GM23338 (cell line): ENCODE results near the gene POU5F1. TPM values are rescaled to one million over a fixed set of nuclear protein-coding genes. Genes with fewer than 3 reads are reported as not detected.
"Not testable (repeated sequence)": the region's sequence is repeated elsewhere in the genome, so short reads cannot be mapped to it uniquely, and the experiment has no call there.

Experiments used
- ATAC-seq: fragments of 200-7000 bp; cut with Tn5 transposase; 3 replicates; pipeline ENCODE4 v1.9.1; 2020
- DNase-seq: peaks from one replicate; pipeline ENCODE4 v3.0.0-alpha.2; 2015; ENCODE audit warnings: low spot score
- H2AFZ ChIP-seq: fragments of 200-600 bp; sonication (generic); 2 replicates; pipeline ENCODE4 v1.8.0; 2016; ENCODE audit warnings: antibody characterized with exemption, mild to moderate bottlenecking, moderate library complexity
- H3F3A ChIP-seq: fragments of 200-600 bp; sonication (generic); replicated peaks from 2 replicates; pipeline ENCODE4 v1.8.0; 2017; ENCODE audit warnings: antibody characterized with exemption, mixed run types, low read depth
- H3K27ac ChIP-seq: fragments of 200-600 bp; sonication (generic); 2 replicates; pipeline ENCODE4 v1.6.1; 2016; ENCODE audit warnings: low read depth
- H3K27me3 ChIP-seq: fragments of 200-600 bp; sonication (generic); 2 replicates; pipeline ENCODE4 v1.8.0; 2016; ENCODE audit warnings: mild to moderate bottlenecking, mixed run types, moderate library complexity; ENCODE audit not compliant: insufficient read depth
- H3K36me3 ChIP-seq: fragments of 200-600 bp; sonication (generic); 2 replicates; pipeline ENCODE4 v1.8.0; 2016; ENCODE audit warnings: mild to moderate bottlenecking; ENCODE audit not compliant: insufficient read depth
- H3K4me1 ChIP-seq: fragments of 200-600 bp; sonication (generic); 2 replicates; pipeline ENCODE4 v1.8.0; 2016; ENCODE audit warnings: mild to moderate bottlenecking, moderate library complexity; ENCODE audit not compliant: insufficient read depth
- H3K4me2 ChIP-seq: fragments of 200-600 bp; sonication (generic); 2 replicates; pipeline ENCODE4 v1.7.1; 2017; ENCODE audit warnings: mixed run types
- H3K4me3 ChIP-seq: fragments of 200-600 bp; sonication (generic); 2 replicates; pipeline ENCODE4 v1.6.1; 2016; ENCODE audit warnings: mixed run types
- H3K79me2 ChIP-seq: fragments of 200-600 bp; sonication (generic); replicated peaks from 2 replicates; pipeline ENCODE4 v1.8.0; 2017; ENCODE audit warnings: mild to moderate bottlenecking; ENCODE audit not compliant: insufficient read depth
- H3K9me2 ChIP-seq: fragments of 200-600 bp; sonication (generic); 2 replicates; pipeline ENCODE4 v1.8.0; 2017; ENCODE audit not compliant: insufficient read depth
- H4K20me1 ChIP-seq: fragments of 200-600 bp; sonication (generic); replicated peaks from 2 replicates; pipeline ENCODE4 v1.8.0; 2017; ENCODE audit warnings: mild to moderate bottlenecking; ENCODE audit not compliant: insufficient read depth
- H3K27ac Mint-ChIP-seq: 2 replicates; pipeline ENCODE4 v1.8.0; 2020; ENCODE audit warnings: inconsistent platforms, mild to moderate bottlenecking, moderate library complexity, mixed read lengths
- H3K27me3 Mint-ChIP-seq: 3 replicates; pipeline ENCODE4 v1.8.0; 2022; ENCODE audit warnings: low read depth, mild to moderate bottlenecking, moderate library complexity, mixed read lengths, inconsistent platforms; ENCODE audit not compliant: insufficient read depth, poor library complexity
- H3K36me3 Mint-ChIP-seq: 3 replicates; pipeline ENCODE4 v1.8.0; 2021; ENCODE audit warnings: low read depth, mild to moderate bottlenecking, inconsistent platforms, moderate library complexity, mixed read lengths
- H3K4me1 Mint-ChIP-seq: 3 replicates; pipeline ENCODE4 v1.8.0; 2020; ENCODE audit warnings: mild to moderate bottlenecking, inconsistent platforms, mixed read lengths
- H3K4me3 Mint-ChIP-seq: 3 replicates; pipeline ENCODE4 v1.8.0; 2021; ENCODE audit warnings: moderate library complexity, mild to moderate bottlenecking, inconsistent platforms, mixed read lengths
- H3K9me3 Mint-ChIP-seq: 3 replicates; pipeline ENCODE4 v1.8.0; 2020; ENCODE audit warnings: moderate library complexity, mild to moderate bottlenecking, inconsistent platforms, mixed read lengths
- NANOG ChIP-seq: IDR thresholded peaks from 2 replicates; pipeline ENCODE4 v1.6.1; 2016; ENCODE audit warnings: antibody characterized with exemption, borderline replicate concordance
- POLR2AphosphoS5 ChIP-seq: IDR thresholded peaks from 2 replicates; pipeline ENCODE4 v1.6.1; 2016; ENCODE audit warnings: antibody characterized with exemption, low read depth
- ZNF114 ChIP-seq: fragments of 250-450 bp; sonication (Bioruptor Pico); IDR thresholded peaks from 2 replicates; pipeline ENCODE4 v1.5.0; 2020; ENCODE audit warnings: mild to moderate bottlenecking, moderate library complexity
- polyA plus RNA-seq: library from polyadenylated mRNA; unstranded; fragments of >200 nt; fragmentation: Nextera tagmentation; extraction: Ambion mirVana; gene quantifications from 2 replicates; pipeline ENCODE4 v1.2.1, GENCODE V29; 2016
- total RNA-seq: library from RNA; depleted of rRNA; stranded (reverse); fragments of >200 nt; shearing (Covaris generic); gene quantifications from 2 replicates; pipeline ENCODE4 v1.2.3, GENCODE V29; 2014
- TF ChIP-seq, protein P1 (sequence below): IDR thresholded peaks from one replicate; pipeline ENCODE4 v1.6.1; 2018; ENCODE audit warnings: antibody characterized with exemption; ENCODE audit not compliant: unreplicated experiment
- TF ChIP-seq, protein P2 (sequence below), 2 experiments: fragments of 200-600 bp in 1 of 2; sonication (generic) in 1 of 2; conservative IDR thresholded peaks; 2 replicates each; pipeline versions ENCODE4 v1.5.1 to v1.6.1; 2016 to 2017; ENCODE audit warnings: antibody characterized with exemption in 2 of 2, low read depth in 2 of 2, mild to moderate bottlenecking in 2 of 2, moderate library complexity in 1 of 2

Gene POU5F1
- total and polyA plus RNA-seq, 2 experiments from 2014 or later, result 1,839 to 3,419 TPM

DNA sequence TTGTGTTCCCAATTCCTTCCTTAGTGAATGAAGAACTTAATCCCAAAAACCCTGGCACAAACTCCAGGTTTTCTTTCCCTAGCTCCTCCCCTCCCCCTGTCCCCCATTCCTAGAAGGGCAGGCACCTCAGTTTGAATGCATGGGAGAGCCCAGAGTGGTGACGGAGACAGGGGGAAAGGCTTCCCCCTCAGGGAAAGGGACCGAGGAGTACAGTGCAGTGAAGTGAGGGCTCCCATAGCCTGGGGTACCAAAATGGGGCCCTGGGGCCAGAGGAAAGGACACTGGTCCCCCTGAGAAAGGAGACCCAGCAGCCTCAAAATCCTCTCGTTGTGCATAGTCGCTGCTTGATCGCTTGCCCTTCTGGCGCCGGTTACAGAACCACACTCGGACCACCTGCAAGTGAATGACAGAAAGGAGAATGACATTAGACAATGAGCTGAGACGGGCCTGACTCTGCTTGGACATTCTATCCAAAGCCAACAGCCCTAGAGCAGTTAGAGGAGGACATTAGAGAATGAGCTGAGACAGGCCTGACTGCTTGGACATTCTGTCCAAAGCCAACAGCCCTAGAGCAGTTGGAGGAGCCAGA, 5.9 kb downstream of the POU5F1 start:
- not testable (repeated sequence) for H3K27me3 ChIP-seq, H3K27me3 Mint-ChIP-seq, H3K4me3 Mint-ChIP-seq, H3K4me2 ChIP-seq, H3K4me3 ChIP-seq, DNase-seq, H2AFZ ChIP-seq, H3K9me3 Mint-ChIP-seq, H3K27ac ChIP-seq, H3K9me2 ChIP-seq, ATAC-seq
- Histone ChIP-seq H3K79me2 (peaks cover 61% of the 10 kb centered on the region), H3K36me3 (peaks cover 40% of the 10 kb centered on the region), H3F3A (peaks cover 59% of the 10 kb centered on the region), H4K20me1 (peaks cover 63% of the 10 kb centered on the region), H3K4me1 (peaks cover 62% of the 10 kb centered on the region)
- H3K4me1 Mint-ChIP-seq, result peaks cover 66% of the 10 kb centered on the region
- H3K27ac Mint-ChIP-seq, result peak overlapping the region; percentile 40
- H3K36me3 Mint-ChIP-seq, result peaks cover 88% of the 10 kb centered on the region

DNA sequence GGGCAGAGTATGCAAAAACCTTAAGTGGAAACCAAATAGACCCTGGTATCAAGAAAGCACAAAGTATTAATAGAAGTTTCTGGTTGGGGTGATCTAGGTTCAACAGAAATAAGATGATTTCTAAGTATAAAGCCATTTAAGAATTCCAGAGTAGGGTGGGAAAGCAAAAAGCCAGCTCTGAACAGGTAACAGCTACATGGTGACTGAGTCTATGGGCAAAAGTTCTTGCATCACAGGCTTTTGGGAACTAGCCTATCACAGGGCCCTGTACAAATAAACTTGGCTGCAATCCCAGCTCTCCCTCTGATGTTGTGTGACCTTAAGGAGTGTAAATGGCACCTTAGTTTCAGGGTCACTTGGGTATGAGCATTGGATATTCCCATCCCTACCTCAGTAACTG, 6.6 kb downstream of the POU5F1 start:
- Histone ChIP-seq H3K36me3 (peaks cover 40% of the 10 kb centered on the region), H3K79me2 (peaks cover 55% of the 10 kb centered on the region), H3K4me1 (peaks cover 66% of the 10 kb centered on the region), H3K9me2 (no peaks in the 10 kb centered on the region), H4K20me1 (peaks cover 57% of the 10 kb centered on the region), H3F3A (peaks cover 61% of the 10 kb centered on the region), H3K27me3 (0 out of 2 replicates have a peak, but pooled peaks cover 2% of the 10 kb centered on the region), H3K27ac (peak overlapping the region; percentile 83), H3K4me2 (no peak overlapping the region), H2AFZ (no peak overlapping the region), H3K4me3 (no peak overlapping the region)
- DNase-seq (no peak), ATAC-seq (no peak)
- TF ChIP-seq, protein P1, sequence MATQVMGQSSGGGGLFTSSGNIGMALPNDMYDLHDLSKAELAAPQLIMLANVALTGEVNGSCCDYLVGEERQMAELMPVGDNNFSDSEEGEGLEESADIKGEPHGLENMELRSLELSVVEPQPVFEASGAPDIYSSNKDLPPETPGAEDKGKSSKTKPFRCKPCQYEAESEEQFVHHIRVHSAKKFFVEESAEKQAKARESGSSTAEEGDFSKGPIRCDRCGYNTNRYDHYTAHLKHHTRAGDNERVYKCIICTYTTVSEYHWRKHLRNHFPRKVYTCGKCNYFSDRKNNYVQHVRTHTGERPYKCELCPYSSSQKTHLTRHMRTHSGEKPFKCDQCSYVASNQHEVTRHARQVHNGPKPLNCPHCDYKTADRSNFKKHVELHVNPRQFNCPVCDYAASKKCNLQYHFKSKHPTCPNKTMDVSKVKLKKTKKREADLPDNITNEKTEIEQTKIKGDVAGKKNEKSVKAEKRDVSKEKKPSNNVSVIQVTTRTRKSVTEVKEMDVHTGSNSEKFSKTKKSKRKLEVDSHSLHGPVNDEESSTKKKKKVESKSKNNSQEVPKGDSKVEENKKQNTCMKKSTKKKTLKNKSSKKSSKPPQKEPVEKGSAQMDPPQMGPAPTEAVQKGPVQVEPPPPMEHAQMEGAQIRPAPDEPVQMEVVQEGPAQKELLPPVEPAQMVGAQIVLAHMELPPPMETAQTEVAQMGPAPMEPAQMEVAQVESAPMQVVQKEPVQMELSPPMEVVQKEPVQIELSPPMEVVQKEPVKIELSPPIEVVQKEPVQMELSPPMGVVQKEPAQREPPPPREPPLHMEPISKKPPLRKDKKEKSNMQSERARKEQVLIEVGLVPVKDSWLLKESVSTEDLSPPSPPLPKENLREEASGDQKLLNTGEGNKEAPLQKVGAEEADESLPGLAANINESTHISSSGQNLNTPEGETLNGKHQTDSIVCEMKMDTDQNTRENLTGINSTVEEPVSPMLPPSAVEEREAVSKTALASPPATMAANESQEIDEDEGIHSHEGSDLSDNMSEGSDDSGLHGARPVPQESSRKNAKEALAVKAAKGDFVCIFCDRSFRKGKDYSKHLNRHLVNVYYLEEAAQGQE, result no peak
- TF ChIP-seq NANOG, result no peak
- peaks cover 67% of the 10 kb centered on the region for H3K4me1 Mint-ChIP-seq
- H3K9me3 Mint-ChIP-seq, result no peaks in the 10 kb centered on the region
- H3K27me3 Mint-ChIP-seq, result peaks cover 13% of the 10 kb centered on the region
- peaks cover 82% of the 10 kb centered on the region for H3K36me3 Mint-ChIP-seq
- peak overlapping the region; percentile 48 for H3K27ac Mint-ChIP-seq
- no peak overlapping the region; the same call in 2 of the 3 replicates for H3K4me3 Mint-ChIP-seq

DNA sequence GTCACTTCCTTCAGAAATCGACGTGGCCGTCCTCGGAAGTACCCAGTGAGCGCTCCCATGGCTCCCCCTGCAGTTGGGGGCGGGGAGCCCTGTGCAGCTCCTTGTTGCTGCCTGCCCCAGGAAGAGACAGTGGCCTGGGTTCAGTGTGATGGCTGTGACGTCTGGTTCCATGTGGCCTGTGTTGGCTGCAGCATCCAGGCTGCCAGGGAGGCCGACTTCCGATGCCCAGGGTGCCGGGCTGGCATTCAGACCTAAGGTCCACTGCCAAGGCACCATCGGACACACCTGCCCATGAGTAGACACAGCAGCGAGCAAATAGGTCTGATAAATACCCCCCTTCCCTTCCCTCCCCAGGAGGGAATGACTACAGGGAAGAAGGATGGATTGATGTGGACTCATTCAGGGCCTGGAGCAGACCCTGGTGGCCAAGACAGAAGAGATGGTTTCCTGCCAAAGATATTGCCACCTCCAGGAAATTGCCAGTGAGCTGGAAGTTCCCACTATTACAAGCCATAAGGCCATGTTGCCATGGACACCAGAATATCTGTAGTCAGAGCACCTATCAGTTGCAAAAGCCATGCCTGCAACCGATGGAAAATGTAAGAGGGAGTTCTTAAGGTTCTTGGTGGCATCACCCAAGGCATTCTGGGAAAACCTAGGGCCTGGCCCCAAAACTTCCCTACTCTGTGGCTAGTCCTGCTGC, 7.9 kb downstream of the POU5F1 start:
- H2AFZ ChIP-seq, result no peak overlapping the region
- Mint-ChIP-seq H3K4me3 (no peak overlapping the region; the same call in 2 of the 3 replicates), H3K27ac (peak overlapping the region; percentile 78), H3K36me3 (peaks cover 69% of the 10 kb centered on the region), H3K27me3 (peaks cover 18% of the 10 kb centered on the region), H3K4me1 (peaks cover 67% of the 10 kb centered on the region), H3K9me3 (no peaks in the 10 kb centered on the region)
- DNase-seq (peak; percentile 65), ATAC-seq (peak; percentile 2; the same call in 2 of the 3 replicates)
- TF ChIP-seq ZNF114 (no peak), POLR2AphosphoS5 (peak; percentile 62)
- TF ChIP-seq, protein P2, sequence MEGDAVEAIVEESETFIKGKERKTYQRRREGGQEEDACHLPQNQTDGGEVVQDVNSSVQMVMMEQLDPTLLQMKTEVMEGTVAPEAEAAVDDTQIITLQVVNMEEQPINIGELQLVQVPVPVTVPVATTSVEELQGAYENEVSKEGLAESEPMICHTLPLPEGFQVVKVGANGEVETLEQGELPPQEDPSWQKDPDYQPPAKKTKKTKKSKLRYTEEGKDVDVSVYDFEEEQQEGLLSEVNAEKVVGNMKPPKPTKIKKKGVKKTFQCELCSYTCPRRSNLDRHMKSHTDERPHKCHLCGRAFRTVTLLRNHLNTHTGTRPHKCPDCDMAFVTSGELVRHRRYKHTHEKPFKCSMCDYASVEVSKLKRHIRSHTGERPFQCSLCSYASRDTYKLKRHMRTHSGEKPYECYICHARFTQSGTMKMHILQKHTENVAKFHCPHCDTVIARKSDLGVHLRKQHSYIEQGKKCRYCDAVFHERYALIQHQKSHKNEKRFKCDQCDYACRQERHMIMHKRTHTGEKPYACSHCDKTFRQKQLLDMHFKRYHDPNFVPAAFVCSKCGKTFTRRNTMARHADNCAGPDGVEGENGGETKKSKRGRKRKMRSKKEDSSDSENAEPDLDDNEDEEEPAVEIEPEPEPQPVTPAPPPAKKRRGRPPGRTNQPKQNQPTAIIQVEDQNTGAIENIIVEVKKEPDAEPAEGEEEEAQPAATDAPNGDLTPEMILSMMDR (conservative IDR thresholded peaks at IDR 0.05; ENCODE audit: low read depth in 2 of 2), result peak; percentile 29 to 52
- peaks cover 32% of the 10 kb centered on the region for H3K36me3 ChIP-seq
- no peaks in the 10 kb centered on the region for H3K9me2 ChIP-seq
- H3K27me3 ChIP-seq, result 0 out of 2 replicates have a peak, but pooled peaks cover 2% of the 10 kb centered on the region
- peaks cover 43% of the 10 kb centered on the region for H4K20me1 ChIP-seq
- H3K27ac ChIP-seq, result peak overlapping the region; percentile 83
- H3F3A ChIP-seq, result peaks cover 64% of the 10 kb centered on the region
- peaks cover 42% of the 10 kb centered on the region for H3K79me2 ChIP-seq
- no peak overlapping the region for H3K4me3 ChIP-seq
- H3K4me1 ChIP-seq, result peaks cover 62% of the 10 kb centered on the region
- H3K4me2 ChIP-seq, result no peak overlapping the region; the same call in 1 of the 2 replicates
